Gastrocnemius medialis (tissue), 4 donors: ENCODE measurements around the gene KIRREL2.

Experiments used
- POLR2A ChIP-seq, 2 donors: fragments of 450-650 bp; IDR thresholded peaks; one replicate each; pipeline ENCODE4 v1.6.1; 2017; ENCODE audit warnings: antibody characterized with exemption in 2 of 2, mild to moderate bottlenecking in 2 of 2, moderate library complexity in 2 of 2
- TF ChIP-seq, protein P1 (sequence below), 5 experiments: fragments of 450-650 bp in 3 of 5; fragments of 200-600 bp in 2 of 5; sonication (generic) in 2 of 5; IDR thresholded peaks in 4 of 5; conservative IDR thresholded peaks in 1 of 5; 1 replicate in 4 of 5; 2 replicates in 1 of 5; pipeline ENCODE4 v1.5.1; 2016 to 2019; ENCODE audit warnings: antibody characterized with exemption in 5 of 5, mild to moderate bottlenecking in 3 of 5, moderate library complexity in 3 of 5

GRCh38 chr19:35863018-35863417 lies 6.3 kb downstream of the KIRREL2 start:
- TF ChIP-seq, protein P1, sequence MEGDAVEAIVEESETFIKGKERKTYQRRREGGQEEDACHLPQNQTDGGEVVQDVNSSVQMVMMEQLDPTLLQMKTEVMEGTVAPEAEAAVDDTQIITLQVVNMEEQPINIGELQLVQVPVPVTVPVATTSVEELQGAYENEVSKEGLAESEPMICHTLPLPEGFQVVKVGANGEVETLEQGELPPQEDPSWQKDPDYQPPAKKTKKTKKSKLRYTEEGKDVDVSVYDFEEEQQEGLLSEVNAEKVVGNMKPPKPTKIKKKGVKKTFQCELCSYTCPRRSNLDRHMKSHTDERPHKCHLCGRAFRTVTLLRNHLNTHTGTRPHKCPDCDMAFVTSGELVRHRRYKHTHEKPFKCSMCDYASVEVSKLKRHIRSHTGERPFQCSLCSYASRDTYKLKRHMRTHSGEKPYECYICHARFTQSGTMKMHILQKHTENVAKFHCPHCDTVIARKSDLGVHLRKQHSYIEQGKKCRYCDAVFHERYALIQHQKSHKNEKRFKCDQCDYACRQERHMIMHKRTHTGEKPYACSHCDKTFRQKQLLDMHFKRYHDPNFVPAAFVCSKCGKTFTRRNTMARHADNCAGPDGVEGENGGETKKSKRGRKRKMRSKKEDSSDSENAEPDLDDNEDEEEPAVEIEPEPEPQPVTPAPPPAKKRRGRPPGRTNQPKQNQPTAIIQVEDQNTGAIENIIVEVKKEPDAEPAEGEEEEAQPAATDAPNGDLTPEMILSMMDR (IDR thresholded peaks at IDR 0.05 in 4 of 5, conservative IDR thresholded peaks at IDR 0.05 in 1 of 5), result no peak
- TF ChIP-seq POLR2A (IDR thresholded peaks at IDR 0.05), result no peak
